ENCODE results near the gene THOC6.
A peak's percentile ranks its signal among the peaks of the same experiment; 100 is the strongest.

Gene THOC6

GRCh38 chr16:3007059-3007956, 16.5 kb upstream of the THOC6 start:
- no peaks in the 10 kb centered on the region for H3K9me3 ChIP-seq (ENCODE audit: control insufficient read depth, insufficient read depth, low read length)
- H3K36me3 ChIP-seq (ENCODE audit: control insufficient read depth, insufficient read depth, low read length), result no peaks in the 10 kb centered on the region
- WGBS (ENCODE audit: insufficient coverage, insufficient read length), result no CpG with 5 or more reads among the region's 13 CpGs
- H3K4me3 ChIP-seq (ENCODE audit: low read length), result no peak overlapping the region; the same call in 1 of the 2 replicates
- peaks cover 22% of the 10 kb centered on the region for H3K4me1 ChIP-seq (ENCODE audit: control insufficient read depth, insufficient read depth, low read length)
- DNase-seq (ENCODE audit: low read depth, low spot score), result no peak
- H3K27ac ChIP-seq (ENCODE audit: low read length), result peak overlapping the region; percentile 34
- no peaks in the 10 kb centered on the region for H3K27me3 ChIP-seq (ENCODE audit: control insufficient read depth, insufficient read depth, low read length)

GRCh38 chr16:3007957-3008689, 15.7 kb upstream of the THOC6 start:
- Histone ChIP-seq H3K27me3 (ENCODE audit: control insufficient read depth, insufficient read depth, low read length) (no peaks in the 10 kb centered on the region), H3K4me1 (ENCODE audit: control insufficient read depth, insufficient read depth, low read length) (peaks cover 25% of the 10 kb centered on the region), H3K36me3 (ENCODE audit: control insufficient read depth, insufficient read depth, low read length) (no peaks in the 10 kb centered on the region), H3K4me3 (ENCODE audit: low read length) (peak overlapping the region; percentile 5; the same call in 1 of the 2 replicates), H3K27ac (ENCODE audit: low read length) (peak overlapping the region; percentile 35), H3K9me3 (ENCODE audit: control insufficient read depth, insufficient read depth, low read length) (no peaks in the 10 kb centered on the region)
- WGBS (ENCODE audit: insufficient coverage, insufficient read length), result no CpG with 5 or more reads among the region's 17 CpGs
- peak; percentile 97 for DNase-seq (ENCODE audit: low read depth, low spot score)

GRCh38 chr16:3008690-3009037, 15.2 kb upstream of the THOC6 start:
- no peaks in the 10 kb centered on the region for H3K9me3 ChIP-seq (ENCODE audit: control insufficient read depth, insufficient read depth, low read length)
- no peak overlapping the region; the same call in 1 of the 2 replicates for H3K4me3 ChIP-seq (ENCODE audit: low read length)
- H3K4me1 ChIP-seq (ENCODE audit: control insufficient read depth, insufficient read depth, low read length), result peaks cover 31% of the 10 kb centered on the region
- peak overlapping the region; percentile 35 for H3K27ac ChIP-seq (ENCODE audit: low read length)
- H3K36me3 ChIP-seq (ENCODE audit: control insufficient read depth, insufficient read depth, low read length), result no peaks in the 10 kb centered on the region
- no CpG with 5 or more reads among the region's 4 CpGs for WGBS (ENCODE audit: insufficient coverage, insufficient read length)
- DNase-seq (ENCODE audit: low read depth, low spot score), result no peak
- no peaks in the 10 kb centered on the region for H3K27me3 ChIP-seq (ENCODE audit: control insufficient read depth, insufficient read depth, low read length)

GRCh38 chr16:3009568-3010390, 14.1 kb upstream of the THOC6 start:
- Histone ChIP-seq H3K27ac (ENCODE audit: low read length) (peak overlapping the region; percentile 8), H3K9me3 (ENCODE audit: control insufficient read depth, insufficient read depth, low read length) (no peaks in the 10 kb centered on the region), H3K27me3 (ENCODE audit: control insufficient read depth, insufficient read depth, low read length) (no peaks in the 10 kb centered on the region), H3K4me1 (ENCODE audit: control insufficient read depth, insufficient read depth, low read length) (peaks cover 40% of the 10 kb centered on the region), H3K36me3 (ENCODE audit: control insufficient read depth, insufficient read depth, low read length) (peaks cover 3% of the 10 kb centered on the region; the same call in 1 of the 2 replicates), H3K4me3 (ENCODE audit: low read length) (peak overlapping the region; percentile 1; the same call in 1 of the 2 replicates)
- no peak for DNase-seq (ENCODE audit: low read depth, low spot score)
- WGBS (ENCODE audit: insufficient coverage, insufficient read length), result no CpG with 5 or more reads among the region's 21 CpGs

- Histone ChIP-seq H3K4me3 (ENCODE audit: low read length) (no peak overlapping the region), H3K27ac (ENCODE audit: low read length) (no peak overlapping the region), H3K9me3 (ENCODE audit: control insufficient read depth, insufficient read depth, low read length) (no peaks in the 10 kb centered on the region), H3K36me3 (ENCODE audit: control insufficient read depth, insufficient read depth, low read length) (peaks cover 3% of the 10 kb centered on the region), H3K4me1 (ENCODE audit: control insufficient read depth, insufficient read depth, low read length) (peaks cover 40% of the 10 kb centered on the region), H3K27me3 (ENCODE audit: control insufficient read depth, insufficient read depth, low read length) (no peaks in the 10 kb centered on the region)
- DNase-seq (ENCODE audit: low read depth, low spot score), result no peak
- no CpG with 5 or more reads among the region's 8 CpGs for WGBS (ENCODE audit: insufficient coverage, insufficient read length)
Observed at GRCh38 chr16:3010510-3010909, 13.3 kb upstream of the THOC6 start.

- WGBS (ENCODE audit: insufficient coverage, insufficient read length), result no CpG with 5 or more reads among the region's 19 CpGs
Observed at GRCh38 chr16:3012246-3012645, 11.6 kb upstream of the THOC6 start.

GRCh38 chr16:3012828-3013420, 10.9 kb upstream of the THOC6 start, which contains the start of gene CLDN9:
TSS of gene CLDN9 (plus strand) at chr16:3012923. CDS start at chr16:3013363, 440 bp downstream.
- no peaks in the 10 kb centered on the region for H3K27me3 ChIP-seq (ENCODE audit: control insufficient read depth, insufficient read depth, low read length)
- peaks cover 34% of the 10 kb centered on the region for H3K4me1 ChIP-seq (ENCODE audit: control insufficient read depth, insufficient read depth, low read length)
- no peaks in the 10 kb centered on the region for H3K9me3 ChIP-seq (ENCODE audit: control insufficient read depth, insufficient read depth, low read length)
- no CpG with 5 or more reads among the region's 27 CpGs for WGBS (ENCODE audit: insufficient coverage, insufficient read length)
- H3K27ac ChIP-seq (ENCODE audit: low read length), result no peak within 1 kb of the TSS
- peak within 1 kb of the TSS; percentile 14; the same call in 1 of the 2 replicates for H3K4me3 ChIP-seq (ENCODE audit: low read length)
- H3K36me3 ChIP-seq (ENCODE audit: control insufficient read depth, insufficient read depth, low read length), result peaks cover 10% of the 10 kb centered on the region
- no peak for DNase-seq (ENCODE audit: low read depth, low spot score)

More at GRCh38 chr16:3012246-3012645, 11.6 kb upstream of the THOC6 start:
- Histone ChIP-seq H3K9me3 (ENCODE audit: control insufficient read depth, insufficient read depth, low read length) (no peaks in the 10 kb centered on the region), H3K36me3 (ENCODE audit: control insufficient read depth, insufficient read depth, low read length) (peaks cover 10% of the 10 kb centered on the region), H3K4me3 (ENCODE audit: low read length) (peak overlapping the region; percentile 14; the same call in 1 of the 2 replicates), H3K4me1 (ENCODE audit: control insufficient read depth, insufficient read depth, low read length) (peaks cover 38% of the 10 kb centered on the region), H3K27me3 (ENCODE audit: control insufficient read depth, insufficient read depth, low read length) (no peaks in the 10 kb centered on the region), H3K27ac (ENCODE audit: low read length) (no peak overlapping the region)
- DNase-seq (ENCODE audit: low read depth, low spot score), result no peak

- Histone ChIP-seq H3K36me3 (ENCODE audit: control insufficient read depth, insufficient read depth, low read length) (peaks cover 10% of the 10 kb centered on the region), H3K4me1 (ENCODE audit: control insufficient read depth, insufficient read depth, low read length) (peaks cover 33% of the 10 kb centered on the region), H3K9me3 (ENCODE audit: control insufficient read depth, insufficient read depth, low read length) (no peaks in the 10 kb centered on the region), H3K27me3 (ENCODE audit: control insufficient read depth, insufficient read depth, low read length) (no peaks in the 10 kb centered on the region), H3K4me3 (ENCODE audit: low read length) (no peak overlapping the region), H3K27ac (ENCODE audit: low read length) (no peak overlapping the region)
- WGBS (ENCODE audit: insufficient coverage, insufficient read length), result no CpG with 5 or more reads among the region's 27 CpGs
- no peak for DNase-seq (ENCODE audit: low read depth, low spot score)
Observed at GRCh38 chr16:3013491-3013951, 10.3 kb upstream of the THOC6 start.

GRCh38 chr16:3013998-3014690, 9.7 kb upstream of the THOC6 start:
- Histone ChIP-seq H3K36me3 (ENCODE audit: control insufficient read depth, insufficient read depth, low read length) (peaks cover 10% of the 10 kb centered on the region), H3K4me1 (ENCODE audit: control insufficient read depth, insufficient read depth, low read length) (peaks cover 30% of the 10 kb centered on the region), H3K27me3 (ENCODE audit: control insufficient read depth, insufficient read depth, low read length) (no peaks in the 10 kb centered on the region), H3K27ac (ENCODE audit: low read length) (no peak overlapping the region), H3K4me3 (ENCODE audit: low read length) (no peak overlapping the region), H3K9me3 (ENCODE audit: control insufficient read depth, insufficient read depth, low read length) (no peaks in the 10 kb centered on the region)
- no CpG with 5 or more reads among the region's 12 CpGs for WGBS (ENCODE audit: insufficient coverage, insufficient read length)
- no peak for DNase-seq (ENCODE audit: low read depth, low spot score)
